HepG2 (cell line): ENCODE results near the gene PRKCZ. TPM values are rescaled to one million over a fixed set of nuclear protein-coding genes. Genes with fewer than 3 reads are reported as not detected.

Source experiments
- ATAC-seq: fragments of 200-7000 bp; cut with Tn5 transposase; 3 replicates; pipeline ENCODE4 v1.9.1; 2020; ENCODE audit warnings: mild to moderate bottlenecking, moderate library complexity
- BruUV-seq: library from RNA; stranded (reverse); fragments of 400-500 nt; replicated peaks from 2 replicates; lab custom pipeline; 2021; lab: Mats Ljungman, UMichigan
- CTCF ChIA-PET: fragments of 300-600 bp; formaldehyde crosslinking; extraction: SDS; loops from one replicate; lab custom pipeline; 2021; ENCODE audit warnings: low total read pairs, inconsistent platforms, low intra/inter-chr PET ratio; lab: Yijun Ruan, JAX
- POLR2A ChIA-PET: fragments of 350-600 bp; sonication (Branson Sonifier 250); formaldehyde crosslinking; loops from one replicate; lab custom pipeline; 2020; ENCODE audit warnings: antibody characterized with exemption, inconsistent platforms; lab: Yijun Ruan, JAX
- DNase-seq: peaks from one replicate; pipeline ENCODE4 v3.0.0-alpha.2; 2015; ENCODE audit warnings: low spot score
- FAIRE-seq: peaks from 3 replicates; lab custom pipeline; 2011; peaks lifted over from hg19 to GRCh38; lab: Jason Lieb, UNC
- H2AFZ ChIP-seq: one replicate; pipeline ENCODE4 v1.6.1; 2011; ENCODE audit warnings: low read length, inconsistent platforms
- H3K27ac ChIP-seq: fragments of 300-600 bp; 3 replicates; pipeline ENCODE4 v1.8.0; 2011; ENCODE audit warnings: mixed run types, mild to moderate bottlenecking, mixed read lengths, low read length, inconsistent platforms; ENCODE audit not compliant: insufficient read depth; ENCODE audit errors: extremely low read length
- H3K27me3 ChIP-seq, 2 experiments: fragments of 200-600 bp in 1 of 2; 2 replicates in 1 of 2; 3 replicates in 1 of 2; pipeline versions ENCODE4 v1.6.0 to v1.8.0; 2011; ENCODE audit warnings: low read length in 2 of 2, mild to moderate bottlenecking in 2 of 2, moderate library complexity in 2 of 2, inconsistent platforms in 1 of 2; ENCODE audit not compliant: insufficient read depth in 2 of 2, control insufficient read depth in 1 of 2
- H3K36me3 ChIP-seq, 2 experiments: fragments of 200-600 bp in 1 of 2; replicated peaks in 1 of 2; 2 replicates in 1 of 2; 3 replicates in 1 of 2; pipeline versions ENCODE4 v1.5.1 to v1.8.0; 2011; ENCODE audit warnings: low read length in 2 of 2, inconsistent platforms in 1 of 2; ENCODE audit not compliant: insufficient read depth in 2 of 2, control insufficient read depth in 1 of 2
- H3K4me1 ChIP-seq: 2 replicates; pipeline ENCODE4 v1.5.1; 2012; ENCODE audit warnings: low read length, inconsistent platforms; ENCODE audit not compliant: insufficient read depth
- H3K4me2 ChIP-seq: 2 replicates; pipeline ENCODE4 v1.6.0; 2011; ENCODE audit warnings: low read depth, low read length, inconsistent platforms
- H3K4me3 ChIP-seq, 3 experiments: fragments of 200-600 bp in 1 of 3; sonication (generic), shearing (Covaris generic) in 1 of 3; replicated peaks in 1 of 3; 2 replicates each; pipeline ENCODE4 v1.5.1; 2011 to 2016; ENCODE audit warnings: low read length in 3 of 3, inconsistent platforms in 2 of 3, low read depth in 2 of 3, mild to moderate bottlenecking in 2 of 3, control low read depth in 1 of 3, mixed read lengths in 1 of 3; ENCODE audit not compliant: insufficient read depth in 1 of 3
- H3K79me2 ChIP-seq: one replicate; pipeline ENCODE4 v1.6.1; 2011; ENCODE audit warnings: low read length, inconsistent platforms; ENCODE audit not compliant: insufficient read depth
- H3K9ac ChIP-seq: 2 replicates; pipeline ENCODE4 v1.6.0; 2011; ENCODE audit warnings: mild to moderate bottlenecking, low read depth, low read length, inconsistent platforms; ENCODE audit not compliant: insufficient read depth
- H3K9me3 ChIP-seq: 2 replicates; pipeline ENCODE4 v1.5.1; 2012; ENCODE audit warnings: mild to moderate bottlenecking, low read length
- H4K20me1 ChIP-seq: 2 replicates; pipeline ENCODE4 v1.6.0; 2011; ENCODE audit warnings: inconsistent platforms, mild to moderate bottlenecking, low read length, moderate library complexity; ENCODE audit not compliant: insufficient read depth
- DR1 ChIP-seq: sonication (generic); formaldehyde crosslinking; IDR thresholded peaks from 2 replicates; pipeline ENCODE4 v1.8.0; 2021; ENCODE audit warnings: mild to moderate bottlenecking, missing genetic modification reagents, inconsistent platforms
- GMEB1 ChIP-seq: sonication (generic); formaldehyde crosslinking; IDR thresholded peaks from 2 replicates; pipeline ENCODE4 v1.5.1; 2020; ENCODE audit warnings: missing genetic modification reagents, mild to moderate bottlenecking, borderline replicate concordance
- KAT7 ChIP-seq: IDR thresholded peaks from 2 replicates; pipeline ENCODE4 v1.6.1; 2018; ENCODE audit warnings: borderline replicate concordance, missing compliant biosample characterization
- NFRKB ChIP-seq: fragments of 450-650 bp; IDR thresholded peaks from 2 replicates; pipeline ENCODE4 v1.6.1; 2017
- RBM39 ChIP-seq: fragments of 200-400 bp; formaldehyde crosslinking; IDR thresholded peaks from one replicate; pipeline ENCODE4 v1.6.1; 2018; ENCODE audit warnings: antibody characterized with exemption, mild to moderate bottlenecking, low read depth, low read length; ENCODE audit not compliant: poor library complexity, severe bottlenecking
- TFE3 ChIP-seq: IDR thresholded peaks from 2 replicates; pipeline ENCODE4 v1.6.1; 2016
- THAP9 ChIP-seq: sonication (generic); formaldehyde crosslinking; IDR thresholded peaks from 2 replicates; pipeline ENCODE4; 2020; ENCODE audit warnings: missing genetic modification reagents, mild to moderate bottlenecking, borderline replicate concordance
- ZFP90 ChIP-seq: sonication (generic); formaldehyde crosslinking; IDR thresholded peaks from 2 replicates; pipeline ENCODE4 v1.8.0; 2022; ENCODE audit warnings: missing genetic modification reagents, mild to moderate bottlenecking, inconsistent platforms, borderline replicate concordance
- ZNF317 ChIP-seq: sonication (generic); formaldehyde crosslinking; IDR thresholded peaks from 2 replicates; pipeline ENCODE4 v1.5.0; 2020; ENCODE audit warnings: mild to moderate bottlenecking, missing genetic modification reagents
- ZNF354B ChIP-seq: sonication (generic); formaldehyde crosslinking; IDR thresholded peaks from 2 replicates; pipeline ENCODE4 v1.8.0; 2022; ENCODE audit warnings: mild to moderate bottlenecking, missing genetic modification reagents
- ZNF441 ChIP-seq: sonication (generic); formaldehyde crosslinking; IDR thresholded peaks from 2 replicates; pipeline ENCODE4 v1.7.0; 2021; ENCODE audit warnings: missing genetic modification reagents, borderline replicate concordance
- WGBS: methylation state at CpG from one replicate; pipeline ENCODE4 v1.1.6; 2017; ENCODE audit warnings: low lambda C conversion rate; 5-methylcytosine and 5-hydroxymethylcytosine counted together
- in situ Hi-C: cut with HindIII; loops from 2 replicates; pipeline ENCODE4 v1.10.0; 2017; ENCODE audit warnings: low pct_unique_long_range_greater_than_20kb; ENCODE audit not compliant: extremely low pct_ligation_motif_present
- intact Hi-C: fragments of 100-400 bp; cut with micrococcal nuclease; formaldehyde crosslinking; loops from one replicate; pipeline ENCODE4 v1.10.0; 2022; ENCODE audit not compliant: unreplicated experiment
- polyA plus RNA-seq, 8 experiments: library from polyadenylated mRNA; depleted of rRNA in 3 of 8; stranded (reverse) in 7 of 8; unstranded in 1 of 8; fragments of >200 nt; fragmentation: Illumina TruSeq in 4 of 8; extraction: Trizol in 4 of 8; gene quantifications; 2 replicates each; pipeline versions ENCODE4 v1.2.1 to v1.2.3, GENCODE V29; 2011 to 2016; ENCODE audit warnings: low read depth in 4 of 8, missing spikeins in 1 of 8, mixed read lengths in 1 of 8; ENCODE audit not compliant: insufficient read depth in 1 of 8
- total RNA-seq, 5 experiments: library from RNA; depleted of rRNA; stranded (reverse); fragments of >200 nt; fragmentation: Illumina TruSeq; extraction: Trizol; gene quantifications; 2 replicates each; pipeline ENCODE4 v1.2.3, GENCODE V29; 2016; ENCODE audit warnings: low read depth in 1 of 5
- TF ChIP-seq, protein P1 (sequence below): sonication (generic); formaldehyde crosslinking; IDR thresholded peaks from 2 replicates; pipeline ENCODE4 v1.4.0; 2020; ENCODE audit warnings: missing genetic modification reagents

PRKCZ gene
- total and polyA plus RNA-seq, 2 of the 13 experiments (the other 11 are each of a cell fraction or from before 2014, with no cell fraction given): 34.7 to 85.2 TPM

DNA sequence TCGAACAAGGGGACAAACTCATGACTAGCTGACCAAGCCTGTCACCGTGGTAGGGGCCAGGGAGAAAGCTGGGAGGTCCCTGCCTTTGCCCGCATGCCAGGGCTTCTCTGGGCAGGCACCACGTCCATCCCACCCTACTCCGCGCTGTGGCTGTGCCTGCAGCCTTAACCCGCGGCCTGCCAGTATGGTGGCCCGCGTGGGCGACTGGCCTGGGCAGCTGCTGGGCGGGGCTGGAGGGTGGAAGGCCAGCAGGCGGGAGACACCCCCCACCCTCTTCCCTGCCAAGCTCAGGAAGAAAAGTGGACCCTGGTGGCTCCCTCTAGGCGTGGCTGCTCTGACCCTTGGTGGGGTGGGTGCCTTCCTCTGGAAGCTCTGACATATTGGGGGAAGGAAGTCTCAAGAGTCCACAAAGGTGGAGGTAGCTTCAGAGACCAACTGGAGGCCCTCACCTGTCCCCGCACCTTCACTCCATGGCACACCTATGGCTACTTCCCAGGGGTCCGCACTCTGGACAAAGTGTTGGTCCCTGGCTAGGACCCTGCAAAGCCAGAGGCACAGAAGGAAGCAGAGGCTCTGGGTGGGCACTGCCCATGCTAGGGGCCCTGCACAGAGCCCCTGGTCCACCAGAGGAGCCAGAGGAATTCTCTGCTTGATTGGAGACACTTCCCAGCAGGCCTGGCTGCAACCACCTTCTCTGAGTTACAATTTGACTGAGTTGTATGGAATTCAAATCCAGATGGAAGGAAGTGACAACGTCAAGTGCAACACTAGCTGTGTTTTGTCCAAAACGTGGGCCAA lies 174.6 kb downstream of the PRKCZ start:
- Histone ChIP-seq H3K27me3 (no peaks in the 10 kb centered on the region; a peak in 2 of 5 replicates), H4K20me1 (peaks cover 10% of the 10 kb centered on the region), H3K27ac (no peak overlapping the region), H2AFZ (no peak overlapping the region), H3K9me3 (no peaks in the 10 kb centered on the region), H3K79me2 (peaks cover 13% of the 10 kb centered on the region), H3K9ac (no peak overlapping the region), H3K36me3 (no peaks in the 10 kb centered on the region), H3K4me3 (no peak overlapping the region), H3K4me1 (peaks cover 39% of the 10 kb centered on the region), H3K4me2 (no peak overlapping the region)
- no peak for ATAC-seq
- ChIA-PET POLR2A (interaction anchor here (1.0 kb wide), 2 partner anchors 9 to 18 kb away, joined by 3 read pairs; no protein-coding TSS in a partner anchor), CTCF (no interaction called here)
- in situ Hi-C loops: no loop called here
- 54% methylated on average over 10 of the region's 18 CpGs for WGBS
- BruUV-seq: no TSS peak
- intact Hi-C loops: no loop called here
- FAIRE-seq: no peak
- no peak for DNase-seq
- TF ChIP-seq ZNF354B (CRISPR knock-in tag): no peak
- no peak for TF ChIP-seq TFE3 (CRISPR knock-in tag)
- TF ChIP-seq THAP9: no peak
- no peak for TF ChIP-seq NFRKB
- no peak for TF ChIP-seq RBM39
- TF ChIP-seq GMEB1 (CRISPR knock-in tag): no peak
- TF ChIP-seq KAT7: no peak
- TF ChIP-seq ZNF317 (CRISPR knock-in tag): peak; percentile 66; the same call in 1 of the 2 replicates
- TF ChIP-seq ZFP90: no peak
- TF ChIP-seq ZNF441 (CRISPR knock-in tag): no peak
- TF ChIP-seq, protein P1, sequence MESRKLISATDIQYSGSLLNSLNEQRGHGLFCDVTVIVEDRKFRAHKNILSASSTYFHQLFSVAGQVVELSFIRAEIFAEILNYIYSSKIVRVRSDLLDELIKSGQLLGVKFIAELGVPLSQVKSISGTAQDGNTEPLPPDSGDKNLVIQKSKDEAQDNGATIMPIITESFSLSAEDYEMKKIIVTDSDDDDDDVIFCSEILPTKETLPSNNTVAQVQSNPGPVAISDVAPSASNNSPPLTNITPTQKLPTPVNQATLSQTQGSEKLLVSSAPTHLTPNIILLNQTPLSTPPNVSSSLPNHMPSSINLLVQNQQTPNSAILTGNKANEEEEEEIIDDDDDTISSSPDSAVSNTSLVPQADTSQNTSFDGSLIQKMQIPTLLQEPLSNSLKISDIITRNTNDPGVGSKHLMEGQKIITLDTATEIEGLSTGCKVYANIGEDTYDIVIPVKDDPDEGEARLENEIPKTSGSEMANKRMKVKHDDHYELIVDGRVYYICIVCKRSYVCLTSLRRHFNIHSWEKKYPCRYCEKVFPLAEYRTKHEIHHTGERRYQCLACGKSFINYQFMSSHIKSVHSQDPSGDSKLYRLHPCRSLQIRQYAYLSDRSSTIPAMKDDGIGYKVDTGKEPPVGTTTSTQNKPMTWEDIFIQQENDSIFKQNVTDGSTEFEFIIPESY (CRISPR knock-in tag): peak; percentile 41; the same call in 1 of the 2 replicates
- no peak for TF ChIP-seq DR1 (CRISPR knock-in tag)
